Measurements from ENCODE around the gene GLOD5.

The GLOD5 gene

GRCh38 chrX:48749182-48749581 is 12.4 kb upstream of the GLOD5 start:
- no peak for TF ChIP-seq CTCF (conservative IDR thresholded peaks at IDR 0.05; ENCODE audit: control insufficient read depth, insufficient read depth, low read depth, low read length)
- no peak for DNase-seq (ENCODE audit: low read depth)
- H3K4me3 ChIP-seq (ENCODE audit: control insufficient read depth, low read depth, low read length) = no peak overlapping the region

- H3K4me3 ChIP-seq (ENCODE audit: control insufficient read depth, low read depth, low read length) = no peak overlapping the region
- no peak for TF ChIP-seq CTCF (conservative IDR thresholded peaks at IDR 0.05; ENCODE audit: control insufficient read depth, insufficient read depth, low read depth, low read length)
- no peak for DNase-seq (ENCODE audit: low read depth)
These were observed 10.2 kb upstream of the GLOD5 start for GRCh38 chrX:48751343-48751742.

GRCh38 chrX:48752498-48752897 is 9.0 kb upstream of the GLOD5 start:
- no peak overlapping the region for H3K4me3 ChIP-seq (ENCODE audit: control insufficient read depth, low read depth, low read length)
- DNase-seq (ENCODE audit: low read depth) = no peak
- TF ChIP-seq CTCF (conservative IDR thresholded peaks at IDR 0.05; ENCODE audit: control insufficient read depth, insufficient read depth, low read depth, low read length) = no peak

- TF ChIP-seq CTCF (conservative IDR thresholded peaks at IDR 0.05; ENCODE audit: control insufficient read depth, insufficient read depth, low read depth, low read length) = no peak
- DNase-seq (ENCODE audit: low read depth) = no peak
- no peak overlapping the region for H3K4me3 ChIP-seq (ENCODE audit: control insufficient read depth, low read depth, low read length)
These were observed 7.8 kb upstream of the GLOD5 start for GRCh38 chrX:48753708-48754228.

GRCh38 chrX:48754238-48754637 is 7.3 kb upstream of the GLOD5 start:
- TF ChIP-seq CTCF (conservative IDR thresholded peaks at IDR 0.05; ENCODE audit: control insufficient read depth, insufficient read depth, low read depth, low read length) = no peak
- H3K4me3 ChIP-seq (ENCODE audit: control insufficient read depth, low read depth, low read length) = no peak overlapping the region
- DNase-seq (ENCODE audit: low read depth) = no peak

GRCh38 chrX:48769230-48769629 is 7.7 kb downstream of the GLOD5 start:
- TF ChIP-seq CTCF (conservative IDR thresholded peaks at IDR 0.05; ENCODE audit: control insufficient read depth, insufficient read depth, low read depth, low read length) = no peak
- H3K4me3 ChIP-seq (ENCODE audit: control insufficient read depth, low read depth, low read length) = no peak overlapping the region
- no peak for DNase-seq (ENCODE audit: low read depth)

GRCh38 chrX:48770296-48770695 is 8.7 kb downstream of the GLOD5 start:
- no peak for TF ChIP-seq CTCF (conservative IDR thresholded peaks at IDR 0.05; ENCODE audit: control insufficient read depth, insufficient read depth, low read depth, low read length)
- DNase-seq (ENCODE audit: low read depth) = no peak

More at GRCh38 chrX:48770296-48770695, 8.7 kb downstream of the GLOD5 start:
- no peak overlapping the region for H3K4me3 ChIP-seq (ENCODE audit: control insufficient read depth, low read depth, low read length)
